NCI-H1048 (cell line): Measurements from ENCODE around the gene RPGRIP1L.

Source experiments
- DNase-seq: peaks from one replicate; lab custom pipeline; 2025; lab: John Stamatoyannopoulos, UW

The RPGRIP1L gene

GRCh38 chr16:53651357-53651756, 52.3 kb downstream of the RPGRIP1L start:
- no peak for DNase-seq

GRCh38 chr16:53646506-53646905, 57.2 kb downstream of the RPGRIP1L start:
- no peak for DNase-seq

- no peak for DNase-seq
Measured at GRCh38 chr16:53643474-53643873, 60.2 kb downstream of the RPGRIP1L start.

GRCh38 chr16:53642094-53642493, 61.6 kb downstream of the RPGRIP1L start:
- DNase-seq, result no peak

GRCh38 chr16:53636978-53637377, 66.7 kb downstream of the RPGRIP1L start:
- DNase-seq, result no peak

GRCh38 chr16:53632526-53632925, 71.1 kb downstream of the RPGRIP1L start:
- no peak for DNase-seq

GRCh38 chr16:53631236-53632025, 72.2 kb downstream of the RPGRIP1L start:
- DNase-seq, result no peak

- no peak for DNase-seq
Measured at GRCh38 chr16:53629607-53630312, 73.9 kb downstream of the RPGRIP1L start.

- no peak for DNase-seq
Measured at GRCh38 chr16:53629151-53629550, 74.5 kb downstream of the RPGRIP1L start.

GRCh38 chr16:53626811-53627210, 76.8 kb downstream of the RPGRIP1L start:
- DNase-seq, result no peak

- DNase-seq, result no peak
Measured at GRCh38 chr16:53626161-53626560, 77.5 kb downstream of the RPGRIP1L start.

GRCh38 chr16:53625221-53625620, 78.4 kb downstream of the RPGRIP1L start:
- DNase-seq, result no peak

GRCh38 chr16:53622315-53622714, 81.3 kb downstream of the RPGRIP1L start:
- DNase-seq, result no peak

- DNase-seq, result no peak
Measured at GRCh38 chr16:53620476-53620875, 83.2 kb downstream of the RPGRIP1L start.

- no peak for DNase-seq
Measured at GRCh38 chr16:53619235-53619634, 84.4 kb downstream of the RPGRIP1L start.

- no peak for DNase-seq
Measured at GRCh38 chr16:53614346-53614745, 89.3 kb downstream of the RPGRIP1L start.

GRCh38 chr16:53612003-53612402, 91.7 kb downstream of the RPGRIP1L start:
- no peak for DNase-seq

- DNase-seq, result no peak
Measured at GRCh38 chr16:53611179-53611696, 92.4 kb downstream of the RPGRIP1L start.

- DNase-seq, result no peak
Measured at GRCh38 chr16:53609536-53609935, 94.1 kb downstream of the RPGRIP1L start.

GRCh38 chr16:53608094-53608493, 95.6 kb downstream of the RPGRIP1L start:
- DNase-seq, result no peak

GRCh38 chr16:53605831-53606400, 97.7 kb downstream of the RPGRIP1L start:
- DNase-seq, result no peak

GRCh38 chr16:53605356-53605755, 98.3 kb downstream of the RPGRIP1L start:
- DNase-seq, result no peak

GRCh38 chr16:53601961-53602360, 101.7 kb downstream of the RPGRIP1L start:
- no peak for DNase-seq
